NB4 (cell line): Measurements from ENCODE around the gene ARRDC1.

Experiments
- CTCF ChIP-seq: IDR thresholded peaks from one replicate; pipeline ENCODE4 v1.5.1; 2012; ENCODE audit warnings: low read depth, low read length
- POLR2A ChIP-seq: IDR thresholded peaks from 2 replicates; pipeline ENCODE4 v1.6.1; 2011; ENCODE audit warnings: mild to moderate bottlenecking; ENCODE audit not compliant: insufficient read length; ENCODE audit errors: extremely low read depth

GRCh38 chr9:137556069-137556838 is 49.2 kb upstream of the ARRDC1 start:
- TF ChIP-seq POLR2A, result no peak
- TF ChIP-seq CTCF, result no peak
